ENCODE measurements around the gene ADD2. TPM values are rescaled to one million over a fixed set of nuclear protein-coding genes. Genes with fewer than 3 reads are reported as not detected.
A peak's percentile ranks its signal among the peaks of the same experiment; 100 is the strongest.

ADD2 gene
- total RNA-seq, 1 experiment from 2014 or later = 124 TPM

GRCh38 chr2:70675862-70676261 is 92.1 kb downstream of the ADD2 start:
- H3K9me3 Mint-ChIP-seq = no peaks in the 10 kb centered on the region
- Histone ChIP-seq H3K79me2 (ENCODE audit: insufficient read depth, low read length) (no peaks in the 10 kb centered on the region), H3K56ac (ENCODE audit: insufficient read length, low read depth, low read length) (no peak overlapping the region), H2BK120ac (ENCODE audit: low read depth, low read length, poor library complexity, severe bottlenecking) (no peak overlapping the region), H2AFZ (ENCODE audit: low read length) (no peak overlapping the region), H4K20me1 (ENCODE audit: control insufficient read depth, insufficient read depth, insufficient read length) (no peaks in the 10 kb centered on the region), H2BK12ac (ENCODE audit: insufficient read length, low read depth, low read length) (no peak overlapping the region), H2BK15ac (ENCODE audit: low read depth, low read length) (no peak overlapping the region), H3T11ph (ENCODE audit: low read length) (no peak overlapping the region), H3K18ac (ENCODE audit: insufficient read length, low read depth, low read length) (no peak overlapping the region), H3K4me1 (ENCODE audit: insufficient read depth, low read length) (no peaks in the 10 kb centered on the region), H3K23me2 (ENCODE audit: insufficient read length, low read depth, low read length, poor library complexity, severe bottlenecking) (no peaks in the 10 kb centered on the region), H3K27me3 (ENCODE audit: insufficient read depth, low read length) (no peaks in the 10 kb centered on the region), H4K5ac (ENCODE audit: insufficient read length, low read depth, low read length) (no peak overlapping the region), H3K27ac (ENCODE audit: insufficient read length, low read depth, low read length) (no peak overlapping the region), H3K4me2 (ENCODE audit: insufficient read depth, insufficient read length, low read length) (no peak overlapping the region), H2AK5ac (ENCODE audit: insufficient read length, low read length) (no peak overlapping the region), H3K23ac (ENCODE audit: insufficient read length, low read depth, low read length) (no peak overlapping the region), H3K79me1 (ENCODE audit: insufficient read depth, low read depth, low read length, poor library complexity, severe bottlenecking) (no peaks in the 10 kb centered on the region), H4K8ac (replicated peaks; ENCODE audit: insufficient read length, low read depth, low read length) (no peak overlapping the region), H3K9ac (ENCODE audit: extremely low read depth, insufficient read length, low read length) (no peak overlapping the region), H2BK5ac (ENCODE audit: insufficient read length, low read length) (no peak overlapping the region), H2BK20ac (ENCODE audit: low read depth, low read length, poor library complexity, severe bottlenecking) (no peak overlapping the region), H3K4ac (ENCODE audit: low read depth, low read length) (no peak overlapping the region), H3K9me3 (ENCODE audit: control insufficient read depth, low read depth, low read length) (no peaks in the 10 kb centered on the region), H3K14ac (ENCODE audit: insufficient read depth, low read length) (no peak overlapping the region), H4K91ac (ENCODE audit: insufficient read length, low read depth, low read length) (no peak overlapping the region)
- H3K27ac Mint-ChIP-seq = peak overlapping the region in 1 of 3 experiments; percentile 40; a peak in 2 of 7 replicates
- peaks cover 64 to 86% (median 65%) of the 10 kb centered on the region in 3 experiments for H3K36me3 Mint-ChIP-seq (ENCODE audit: insufficient read depth in 1 of 3, low read depth in 3 of 3)
- H3K4me3 Mint-ChIP-seq = no peak overlapping the region
- no peak for TF ChIP-seq CTCF (conservative IDR thresholded peaks at IDR 0.05)
- no peaks in the 10 kb centered on the region for H3K27me3 Mint-ChIP-seq (ENCODE audit: low read depth)
- WGBS (ENCODE audit: extremely low coverage, insufficient read length, low lambda C conversion rate) = no CpG with 5 or more reads among the region's 2 CpGs
- peaks cover 0 to 5% of the 10 kb centered on the region in 2 experiments; a peak in 2 of 4 replicates for H3K4me1 Mint-ChIP-seq
- peak; percentile 3 for DNase-seq

All from H9 (cell line).